ENCODE results near the gene ADCY5. TPM values are rescaled to one million over a fixed set of nuclear protein-coding genes. Genes with fewer than 3 reads are reported as not detected.

The ADCY5 gene
- total and polyA plus RNA-seq, 7 experiments from 2014 or later, result 0.07 TPM; not detected in 6

DNA sequence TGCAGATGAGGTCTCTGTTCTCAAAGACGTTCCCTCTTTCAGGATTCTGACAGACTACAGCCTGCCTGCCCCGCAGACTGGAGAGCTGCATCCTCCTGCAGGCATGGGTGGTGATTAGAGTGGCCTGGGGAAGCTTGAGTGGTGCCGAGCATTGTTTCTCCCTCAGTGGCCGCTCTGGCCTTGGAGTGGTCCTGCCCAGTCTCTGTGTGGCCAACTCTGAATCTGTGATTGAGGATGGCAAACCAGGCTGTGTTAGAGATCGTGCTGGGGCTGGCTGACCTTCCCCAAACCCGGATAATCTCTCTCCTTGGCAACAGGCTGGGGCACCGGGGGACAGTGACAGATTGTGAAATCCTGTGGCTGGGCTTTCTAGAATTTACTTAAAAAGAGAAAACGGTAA lies 11.0 kb upstream of the ADCY5 start:
- Mint-ChIP-seq H3K27ac (no peak overlapping the region), H3K36me3 (no peaks in the 10 kb centered on the region), H3K27me3 (peaks cover 34 to 52% (median 38%) of the 10 kb centered on the region in 5 donors), H3K4me1 (no peaks in the 10 kb centered on the region), H3K4me3 (no peak overlapping the region), H3K9me3 (peaks cover 0 to 6% (median 0%) of the 10 kb centered on the region in 11 donors)
- DNase-seq, result no peak
- Histone ChIP-seq H3K4me3 (ENCODE audit: low read length) (no peak overlapping the region), H3K9me3 (ENCODE audit: control insufficient read depth in 2 of 3, low read length in 3 of 3) (no peaks in the 10 kb centered on the region), H3K4me1 (ENCODE audit: control insufficient read depth in 2 of 2, insufficient read depth in 2 of 2, low read length in 2 of 2) (no peaks in the 10 kb centered on the region), H3K27me3 (ENCODE audit: control insufficient read depth in 2 of 2, insufficient read depth in 2 of 2, low read length in 2 of 2) (no peaks in the 10 kb centered on the region), H3K36me3 (ENCODE audit: control insufficient read depth in 2 of 3, insufficient read depth in 3 of 3, low read length in 3 of 3) (no peaks in the 10 kb centered on the region), H3K27ac (ENCODE audit: low read depth, low read length) (no peak overlapping the region)
- POLR2A ChIA-PET, result no interaction called here
- ATAC-seq, result no peak
- CTCF ChIA-PET, result no interaction called here
- intact Hi-C loops (cut with micrococcal nuclease), result no loop called here

- Histone ChIP-seq H3K4me1 (ENCODE audit: control insufficient read depth in 2 of 2, insufficient read depth in 2 of 2, low read length in 2 of 2) (no peaks in the 10 kb centered on the region), H3K36me3 (ENCODE audit: control insufficient read depth in 2 of 3, insufficient read depth in 3 of 3, low read length in 3 of 3) (no peaks in the 10 kb centered on the region), H3K27ac (ENCODE audit: low read depth, low read length) (no peak overlapping the region), H3K4me3 (ENCODE audit: low read length) (no peak overlapping the region), H3K27me3 (ENCODE audit: control insufficient read depth in 2 of 2, insufficient read depth in 2 of 2, low read length in 2 of 2) (no peaks in the 10 kb centered on the region), H3K9me3 (ENCODE audit: control insufficient read depth in 2 of 3, low read length in 3 of 3) (no peaks in the 10 kb centered on the region)
- ChIA-PET POLR2A (no interaction called here), CTCF (no interaction called here)
- Mint-ChIP-seq H3K36me3 (no peaks in the 10 kb centered on the region), H3K9me3 (peaks cover 0 to 6% (median 0%) of the 10 kb centered on the region in 11 donors), H3K4me3 (no peak overlapping the region), H3K4me1 (no peaks in the 10 kb centered on the region), H3K27me3 (peaks cover 44 to 60% (median 49%) of the 10 kb centered on the region in 5 donors), H3K27ac (no peak overlapping the region)
- ATAC-seq (no peak), DNase-seq (no peak)
- intact Hi-C loops (cut with micrococcal nuclease), result no loop called here
Measured at GRCh38 chr3:123458255-123458654, 9.4 kb upstream of the ADCY5 start.

GRCh38 chr3:123457841-123458240 lies 9.0 kb upstream of the ADCY5 start:
- H3K36me3 ChIP-seq (ENCODE audit: control insufficient read depth in 2 of 3, insufficient read depth in 3 of 3, low read length in 3 of 3), result no peaks in the 10 kb centered on the region
- no peaks in the 10 kb centered on the region for H3K9me3 ChIP-seq (ENCODE audit: control insufficient read depth in 2 of 3, low read length in 3 of 3)
- H3K27me3 ChIP-seq (ENCODE audit: control insufficient read depth in 2 of 2, insufficient read depth in 2 of 2, low read length in 2 of 2), result no peaks in the 10 kb centered on the region
- no peak overlapping the region for H3K4me3 ChIP-seq (ENCODE audit: low read length)
- Mint-ChIP-seq H3K9me3 (peaks cover 0 to 6% (median 0%) of the 10 kb centered on the region in 11 donors), H3K4me1 (no peaks in the 10 kb centered on the region), H3K27ac (no peak overlapping the region), H3K4me3 (no peak overlapping the region), H3K36me3 (no peaks in the 10 kb centered on the region), H3K27me3 (peaks cover 42 to 60% (median 49%) of the 10 kb centered on the region in 5 donors)
- DNase-seq (no peak), ATAC-seq (no peak)
- ChIA-PET CTCF (no interaction called here), POLR2A (no interaction called here)
- intact Hi-C loops (cut with micrococcal nuclease), result no loop called here
- H3K4me1 ChIP-seq (ENCODE audit: control insufficient read depth in 2 of 2, insufficient read depth in 2 of 2, low read length in 2 of 2), result no peaks in the 10 kb centered on the region
- H3K27ac ChIP-seq (ENCODE audit: low read depth, low read length), result no peak overlapping the region

- peaks cover 0 to 6% (median 4%) of the 10 kb centered on the region in 7 donors for H3K4me1 Mint-ChIP-seq
- H3K36me3 Mint-ChIP-seq, result no peaks in the 10 kb centered on the region
- H3K9me3 Mint-ChIP-seq, result peaks cover 0 to 2% (median 0%) of the 10 kb centered on the region in 11 donors
- intact Hi-C loops (cut with micrococcal nuclease), result no loop called here
- Histone ChIP-seq H3K27ac (ENCODE audit: low read depth, low read length) (no peak overlapping the region), H3K36me3 (ENCODE audit: control insufficient read depth in 2 of 3, insufficient read depth in 3 of 3, low read length in 3 of 3) (no peaks in the 10 kb centered on the region), H3K4me3 (ENCODE audit: low read length) (no peak overlapping the region), H3K9me3 (ENCODE audit: control insufficient read depth in 2 of 3, low read length in 3 of 3) (no peaks in the 10 kb centered on the region), H3K4me1 (ENCODE audit: control insufficient read depth in 2 of 2, insufficient read depth in 2 of 2, low read length in 2 of 2) (no peaks in the 10 kb centered on the region), H3K27me3 (ENCODE audit: control insufficient read depth in 2 of 2, insufficient read depth in 2 of 2, low read length in 2 of 2) (no peaks in the 10 kb centered on the region)
- POLR2A ChIA-PET, result no interaction called here
- CTCF ChIA-PET, result no interaction called here
- no peak for DNase-seq
- H3K27ac Mint-ChIP-seq, result no peak overlapping the region
- peaks cover 51 to 62% (median 52%) of the 10 kb centered on the region in 5 donors for H3K27me3 Mint-ChIP-seq
- no peak overlapping the region for H3K4me3 Mint-ChIP-seq
- ATAC-seq, result no peak
Measured at GRCh38 chr3:123453675-123454074, 4.8 kb upstream of the ADCY5 start.

- peaks cover 0 to 12% (median 5%) of the 10 kb centered on the region in 7 donors for H3K4me1 Mint-ChIP-seq
- no peak overlapping the region for H3K4me3 ChIP-seq (ENCODE audit: low read length)
- H3K27ac Mint-ChIP-seq, result peak overlapping the region in 1 of 9 donors; percentile 53
- no peak overlapping the region for H3K27ac ChIP-seq (ENCODE audit: low read depth, low read length)
- no peaks in the 10 kb centered on the region for H3K9me3 ChIP-seq (ENCODE audit: control insufficient read depth in 2 of 3, low read length in 3 of 3)
- no peak for DNase-seq
- ChIA-PET CTCF (no interaction called here), POLR2A (no interaction called here)
- H3K27me3 Mint-ChIP-seq, result peaks cover 43 to 59% (median 53%) of the 10 kb centered on the region in 5 donors
- no peaks in the 10 kb centered on the region for H3K27me3 ChIP-seq (ENCODE audit: control insufficient read depth in 2 of 2, insufficient read depth in 2 of 2, low read length in 2 of 2)
- H3K4me1 ChIP-seq (ENCODE audit: control insufficient read depth in 2 of 2, insufficient read depth in 2 of 2, low read length in 2 of 2), result no peaks in the 10 kb centered on the region
- peak overlapping the region in 6 of 10 donors; percentile 20 to 71 (median 57) for H3K4me3 Mint-ChIP-seq
- intact Hi-C loops (cut with micrococcal nuclease), result no loop called here
- ATAC-seq, result no peak
- no peaks in the 10 kb centered on the region for H3K36me3 ChIP-seq (ENCODE audit: control insufficient read depth in 2 of 3, insufficient read depth in 3 of 3, low read length in 3 of 3)
- H3K36me3 Mint-ChIP-seq, result peaks cover 0 to 4% (median 0%) of the 10 kb centered on the region in 5 donors
- H3K9me3 Mint-ChIP-seq, result peaks cover 0 to 2% (median 0%) of the 10 kb centered on the region in 11 donors
Measured at GRCh38 chr3:123451186-123451585, 2.3 kb upstream of the ADCY5 start.

DNA sequence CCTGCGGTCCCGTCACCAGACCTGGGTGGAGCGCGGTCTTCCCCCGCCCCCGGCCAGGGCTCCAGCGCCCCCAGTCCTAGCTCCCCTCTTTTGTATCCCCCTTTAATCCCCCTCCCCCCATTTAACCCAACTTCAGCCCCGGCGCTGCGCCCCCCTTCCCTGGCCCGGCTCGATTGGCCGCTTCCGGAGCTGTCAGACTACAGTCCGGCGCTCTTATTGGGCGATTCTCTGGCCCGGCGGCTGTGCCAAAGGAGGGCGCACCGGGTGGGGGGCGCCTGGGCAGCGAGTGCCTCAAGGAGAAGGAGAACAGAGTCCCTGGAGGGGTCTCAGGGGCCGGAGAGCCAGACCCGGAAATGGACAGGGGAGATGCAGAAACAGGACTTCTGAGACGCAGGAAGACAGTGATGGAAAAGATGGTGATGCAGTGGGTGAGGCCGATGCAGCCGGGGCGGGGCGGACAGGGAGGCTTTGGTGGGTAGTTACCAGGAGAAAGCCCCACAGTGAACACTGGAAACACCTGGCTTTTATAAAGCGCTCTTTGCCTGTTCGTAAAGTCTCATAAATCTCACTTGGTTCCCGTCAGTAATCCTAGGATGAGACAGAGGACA lies 1.2 kb upstream of the ADCY5 start:
- Histone ChIP-seq H3K4me3 (ENCODE audit: low read length) (no peak overlapping the region), H3K27ac (ENCODE audit: low read depth, low read length) (no peak overlapping the region), H3K9me3 (ENCODE audit: control insufficient read depth in 2 of 3, low read length in 3 of 3) (no peaks in the 10 kb centered on the region), H3K27me3 (ENCODE audit: control insufficient read depth in 2 of 2, insufficient read depth in 2 of 2, low read length in 2 of 2) (no peaks in the 10 kb centered on the region), H3K4me1 (ENCODE audit: control insufficient read depth in 2 of 2, insufficient read depth in 2 of 2, low read length in 2 of 2) (no peaks in the 10 kb centered on the region), H3K36me3 (ENCODE audit: control insufficient read depth in 2 of 3, insufficient read depth in 3 of 3, low read length in 3 of 3) (no peaks in the 10 kb centered on the region)
- Mint-ChIP-seq H3K27ac (no peak overlapping the region), H3K27me3 (peaks cover 48 to 64% (median 55%) of the 10 kb centered on the region in 5 donors), H3K4me1 (peaks cover 0 to 17% (median 5%) of the 10 kb centered on the region in 7 donors), H3K36me3 (peaks cover 0 to 4% (median 0%) of the 10 kb centered on the region in 5 donors), H3K9me3 (peaks cover 0 to 2% (median 0%) of the 10 kb centered on the region in 11 donors), H3K4me3 (peak overlapping the region; percentile 4 to 71 (median 56))
- intact Hi-C loops (cut with micrococcal nuclease), result loop anchor here in 1 of 2 donors (2.0 kb wide), 1 partner anchor 109 kb away; no protein-coding TSS in a partner anchor
- DNase-seq (no peak), ATAC-seq (no peak)
- POLR2A ChIA-PET, result no interaction called here
- CTCF ChIA-PET, result no interaction called here

Measured in naive thymus-derived CD4-positive, alpha-beta T cell (primary cell).